Stimulated activated CD4-positive, alpha-beta T cell treated with anti-CD3 and anti-CD28 coated beads, Interleukin-12 subunit alpha, Interleukin-12 subunit beta, amount 100 ng/mL, for 48 hours (primary cell): ENCODE data around the gene NUDT22.

ENCODE experiments used
- DNase-seq, 3 donors: peaks; one replicate each; pipeline ENCODE4 v3.0.0-alpha.2; 2020; ENCODE audit warnings: low read depth in 2 of 3, low spot score in 1 of 3

NUDT22 gene

GRCh38 chr11:64226507-64227051, 505 bp downstream of the NUDT22 start:
- DNase-seq: peak in 1 of 3 donors; percentile 49

- no peak for DNase-seq
Observed at GRCh38 chr11:64227405-64227956, 1.4 kb downstream of the NUDT22 start.

GRCh38 chr11:64229090-64229743, 3.1 kb downstream of the NUDT22 start:
- no peak for DNase-seq

DNA sequence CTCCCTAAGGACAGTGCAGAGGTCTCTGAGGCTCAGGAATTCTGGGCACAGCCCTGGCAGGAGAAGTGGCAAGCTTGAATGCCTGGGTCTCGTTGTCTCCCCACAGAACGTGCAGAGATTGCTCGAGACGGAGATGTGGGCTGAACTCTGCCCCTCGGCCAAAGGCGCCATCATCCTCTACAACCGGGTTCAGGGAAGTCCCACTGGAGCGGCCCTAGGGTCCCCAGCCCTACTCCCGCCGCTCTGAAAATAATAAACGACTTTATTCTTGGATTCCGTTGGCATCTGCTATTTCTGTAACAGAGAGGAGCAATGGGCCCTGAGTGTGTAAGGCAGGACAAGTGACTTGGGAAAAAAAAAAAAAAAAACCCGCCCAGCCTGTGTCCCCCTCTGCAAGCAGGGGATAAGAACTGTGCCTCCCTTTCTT, 3.7 kb downstream of the NUDT22 start:
- DNase-seq: no peak

GRCh38 chr11:64230171-64230984, 4.3 kb downstream of the NUDT22 start, which contains the start of gene DNAJC4:
Gene DNAJC4, plus strand, starts transcription at chr11:64230548. Its CDS starts 307 bp downstream, at chr11:64230855.
- DNase-seq: peak; percentile 76 to 87 (median 85)

- no peak for DNase-seq
Observed at GRCh38 chr11:64230985-64231365, 4.9 kb downstream of the NUDT22 start.

- no peak for DNase-seq
Observed at GRCh38 chr11:64231546-64231945, 5.5 kb downstream of the NUDT22 start.

GRCh38 chr11:64232182-64232966, 6.3 kb downstream of the NUDT22 start:
- no peak for DNase-seq

GRCh38 chr11:64232967-64233315, 6.9 kb downstream of the NUDT22 start:
- no peak for DNase-seq

DNA sequence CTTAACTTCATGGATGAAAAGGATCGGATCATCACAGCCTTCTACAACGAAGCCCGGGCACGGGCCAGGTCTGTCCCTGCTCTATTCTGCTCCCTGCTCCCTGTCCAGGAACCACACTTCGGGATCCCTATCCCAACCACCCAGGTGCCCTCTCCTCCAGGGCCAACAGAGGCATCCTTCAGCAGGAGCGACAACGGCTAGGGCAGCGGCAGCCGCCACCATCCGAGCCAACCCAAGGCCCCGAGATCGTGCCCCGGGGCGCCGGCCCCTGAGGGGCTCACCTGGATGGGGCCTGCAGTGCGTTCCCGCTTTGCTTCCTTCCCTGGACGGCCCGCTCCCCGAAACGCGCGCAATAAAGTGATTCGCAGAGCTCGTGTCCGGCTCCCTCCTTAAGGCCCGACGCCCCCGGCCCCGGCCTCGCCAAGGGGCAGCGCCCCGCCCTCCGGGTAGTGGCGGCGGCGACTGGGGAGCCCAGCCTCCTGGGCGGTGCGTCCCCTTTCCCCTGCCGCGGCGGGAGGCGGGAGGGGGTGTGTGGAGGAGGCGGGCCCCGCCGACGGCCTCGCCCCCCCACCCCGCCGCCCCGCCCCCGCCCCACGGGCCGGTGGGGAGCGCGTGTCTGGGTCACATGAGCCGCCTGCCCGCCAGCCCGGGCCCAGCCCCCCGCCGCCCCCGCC, 8.0 kb downstream of the NUDT22 start, which contains the start of gene VEGFB:
Gene VEGFB (plus strand): TSS at position 672 of the 674 bp plus-strand sequence. CDS start 250 bp downstream, outside the sequence.
- DNase-seq: peak in 1 of 3 donors; percentile 63

GRCh38 chr11:64234647-64235379, 8.7 kb downstream of the NUDT22 start:
- DNase-seq: no peak

DNA sequence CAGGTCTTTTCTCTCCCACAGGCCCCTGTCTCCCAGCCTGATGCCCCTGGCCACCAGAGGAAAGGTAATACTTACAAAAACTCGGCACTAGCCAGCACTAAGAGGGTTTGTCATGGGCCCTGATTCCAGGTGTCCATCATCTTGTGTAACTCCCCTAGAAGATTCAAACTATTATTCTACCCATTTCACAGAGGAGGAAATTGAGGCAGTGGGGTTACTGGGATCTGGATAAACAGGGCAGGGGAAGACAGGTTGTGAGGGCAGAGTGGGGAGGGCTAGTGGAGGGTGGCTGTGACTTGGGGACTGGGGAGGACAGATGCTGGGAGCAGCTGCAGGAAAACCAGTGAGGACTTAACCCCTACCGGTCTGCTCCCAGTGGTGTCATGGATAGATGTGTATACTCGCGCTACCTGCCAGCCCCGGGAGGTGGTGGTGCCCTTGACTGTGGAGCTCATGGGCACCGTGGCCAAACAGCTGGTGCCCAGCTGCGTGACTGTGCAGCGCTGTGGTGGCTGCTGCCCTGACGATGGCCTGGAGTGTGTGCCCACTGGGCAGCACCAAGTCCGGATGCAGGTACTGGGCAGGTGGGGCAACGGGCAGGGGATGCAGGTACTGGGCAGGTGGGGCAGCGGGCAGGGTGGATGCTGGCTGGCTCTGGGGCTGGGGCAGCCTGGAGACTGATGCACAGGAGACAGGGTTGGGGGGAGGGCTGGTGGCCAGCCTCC, 9.5 kb downstream of the NUDT22 start:
- no peak for DNase-seq

GRCh38 chr11:64237484-64237951, 11.4 kb downstream of the NUDT22 start:
- no peak for DNase-seq

DNA sequence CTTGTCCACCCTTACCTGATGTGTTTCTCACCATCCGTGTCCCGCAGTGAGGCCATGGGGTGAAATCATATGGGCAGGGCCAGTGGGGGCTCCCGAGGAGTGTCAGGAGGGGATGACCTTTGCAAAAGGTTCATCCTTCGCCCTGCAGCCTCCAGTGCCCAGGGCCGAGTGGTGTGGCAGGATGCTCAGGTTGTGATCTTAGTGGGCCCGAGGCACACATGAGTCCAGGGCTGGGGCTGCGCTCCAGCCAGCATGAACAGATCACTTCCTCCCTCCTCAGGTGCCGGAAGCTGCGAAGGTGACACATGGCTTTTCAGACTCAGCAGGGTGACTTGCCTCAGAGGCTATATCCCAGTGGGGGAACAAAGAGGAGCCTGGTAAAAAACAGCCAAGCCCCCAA, 12.0 kb downstream of the NUDT22 start:
- no peak for DNase-seq

- no peak for DNase-seq
Observed at GRCh38 chr11:64238999-64239398, 12.9 kb downstream of the NUDT22 start.

GRCh38 chr11:64239662-64240434, 13.8 kb downstream of the NUDT22 start:
- no peak for DNase-seq

DNA sequence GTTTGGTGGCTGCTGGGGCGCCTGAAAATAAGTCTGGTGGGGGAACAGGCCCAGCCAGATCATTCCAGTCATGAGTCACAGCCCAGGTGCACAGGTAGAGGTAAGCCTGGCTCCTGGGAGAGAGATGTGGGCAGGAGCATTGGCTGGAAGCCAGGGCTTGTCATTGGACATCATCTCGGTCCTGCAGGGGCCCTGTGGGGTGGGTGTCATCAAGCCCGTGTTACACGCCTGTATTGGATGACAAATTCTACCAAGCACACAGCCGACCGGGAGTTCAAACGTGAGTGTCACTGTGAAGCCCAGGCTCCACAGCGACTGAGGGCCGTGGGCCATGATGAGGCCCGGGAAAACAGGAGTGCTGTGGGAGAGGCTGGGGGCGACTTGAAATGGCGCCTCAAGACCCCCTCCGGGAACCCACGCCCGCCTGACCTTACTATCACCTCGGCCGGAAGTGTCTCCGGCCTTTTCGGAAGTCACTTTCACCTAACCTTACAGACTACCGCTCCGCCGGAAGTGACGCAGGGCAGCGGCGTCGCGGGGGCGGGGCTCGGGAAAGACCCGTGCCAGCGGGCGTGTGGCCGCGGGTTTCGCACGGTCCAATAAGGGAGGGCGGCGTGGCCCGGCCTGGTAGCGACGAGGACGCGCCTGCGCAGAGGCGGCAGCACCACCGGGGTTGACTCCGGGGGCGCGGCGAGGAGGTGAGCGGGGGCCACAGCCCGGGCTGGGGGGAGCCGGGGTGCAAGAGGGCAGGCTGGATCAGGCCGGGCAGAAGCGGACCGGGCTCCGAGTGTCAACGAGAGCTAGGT, 14.6 kb downstream of the NUDT22 start, which contains the start of gene FKBP2:
Gene FKBP2 (plus strand): TSS at position 661 of the 806 bp plus-strand sequence. CDS start 1,293 bp downstream, outside the sequence.
- peak; percentile 92 to 97 (median 94) for DNase-seq
